ENCODE results near the gene PEAK1. TPM values are rescaled to one million over a fixed set of nuclear protein-coding genes. Genes with fewer than 3 reads are reported as not detected.
"Not testable (repeated sequence)": the region's sequence is repeated elsewhere in the genome, so short reads cannot be mapped to it uniquely, and the experiment has no call there.

Gene PEAK1
- polyA plus RNA-seq, 3 donors = 27.4 to 33.5 (median 28.2) TPM

GRCh38 chr15:77410701-77411618 lies 8.9 kb downstream of the PEAK1 start:
- DNase-seq (ENCODE audit: extremely low read depth in 1 of 11, low read depth in 9 of 11, low spot score in 4 of 11) = no peak

GRCh38 chr15:77410157-77410500 lies 9.8 kb downstream of the PEAK1 start:
- DNase-seq (ENCODE audit: extremely low read depth in 1 of 11, low read depth in 9 of 11, low spot score in 4 of 11) = not testable (repeated sequence)

- DNase-seq (ENCODE audit: extremely low read depth in 1 of 11, low read depth in 9 of 11, low spot score in 4 of 11) = no peak
Observed at GRCh38 chr15:77409259-77410156, 10.4 kb downstream of the PEAK1 start.

GRCh38 chr15:77406846-77407245 lies 13.1 kb downstream of the PEAK1 start:
- DNase-seq (ENCODE audit: extremely low read depth in 1 of 11, low read depth in 9 of 11, low spot score in 4 of 11) = no peak

GRCh38 chr15:77406173-77406759 lies 13.6 kb downstream of the PEAK1 start:
- DNase-seq (ENCODE audit: extremely low read depth in 1 of 11, low read depth in 9 of 11, low spot score in 4 of 11) = not testable (repeated sequence)

- no peak for DNase-seq (ENCODE audit: extremely low read depth in 1 of 11, low read depth in 9 of 11, low spot score in 4 of 11)
Observed at GRCh38 chr15:77402740-77403379, 17.0 kb downstream of the PEAK1 start.

- no peak for DNase-seq (ENCODE audit: extremely low read depth in 1 of 11, low read depth in 9 of 11, low spot score in 4 of 11)
Observed at GRCh38 chr15:77400258-77400657, 19.6 kb downstream of the PEAK1 start.

- no peak for DNase-seq (ENCODE audit: extremely low read depth in 1 of 11, low read depth in 9 of 11, low spot score in 4 of 11)
Observed at GRCh38 chr15:77398927-77399326, 21.0 kb downstream of the PEAK1 start.

GRCh38 chr15:77396692-77397091 lies 23.2 kb downstream of the PEAK1 start:
- DNase-seq (ENCODE audit: extremely low read depth in 1 of 11, low read depth in 9 of 11, low spot score in 4 of 11) = no peak

- no peak for DNase-seq (ENCODE audit: extremely low read depth in 1 of 11, low read depth in 9 of 11, low spot score in 4 of 11)
Observed at GRCh38 chr15:77395013-77395774, 24.7 kb downstream of the PEAK1 start.

- no peak for DNase-seq (ENCODE audit: extremely low read depth in 1 of 11, low read depth in 9 of 11, low spot score in 4 of 11)
Observed at GRCh38 chr15:77393471-77393840, 26.4 kb downstream of the PEAK1 start.

GRCh38 chr15:77392762-77393470 lies 27.0 kb downstream of the PEAK1 start:
- DNase-seq (ENCODE audit: extremely low read depth in 1 of 11, low read depth in 9 of 11, low spot score in 4 of 11) = no peak

GRCh38 chr15:77391372-77391951 lies 28.4 kb downstream of the PEAK1 start:
- DNase-seq (ENCODE audit: extremely low read depth in 1 of 11, low read depth in 9 of 11, low spot score in 4 of 11) = no peak

GRCh38 chr15:77387365-77388105 lies 32.4 kb downstream of the PEAK1 start:
- DNase-seq (ENCODE audit: extremely low read depth in 1 of 11, low read depth in 9 of 11, low spot score in 4 of 11) = no peak

- DNase-seq (ENCODE audit: extremely low read depth in 1 of 11, low read depth in 9 of 11, low spot score in 4 of 11) = no peak
Observed at GRCh38 chr15:77386626-77387025, 33.3 kb downstream of the PEAK1 start.

GRCh38 chr15:77384589-77385359 lies 35.1 kb downstream of the PEAK1 start:
- DNase-seq (ENCODE audit: extremely low read depth in 1 of 11, low read depth in 9 of 11, low spot score in 4 of 11) = no peak

All from renal cortex interstitium (tissue), 11 donors.